Left ventricle myocardium superior (tissue), 1 donor: ENCODE data around the gene BCAM. TPM values are rescaled to one million over a fixed set of nuclear protein-coding genes. Genes with fewer than 3 reads are reported as not detected.

Experiments
- total RNA-seq: library from RNA; stranded (reverse); fragmentation: NEBNext Ultra II Directional; extraction: Animal tissue kit (Norgen Biotek cat#: 25700); gene quantifications from one replicate; pipeline ENCODE4 v1.2.1, GENCODE V29; 2021
- donor health status: DM: no; HTN: yes; CAD: no; lungs with severe emphysema.

BCAM gene
- total RNA-seq, 1 donor from 2014 or later, result 85.5 TPM

Other genes starting within 250 kb of the BCAM start
- gene IGSF23, start 195.5 kb upstream of the BCAM start, total RNA-seq, result not detected
- gene PVR, start 165.2 kb upstream of the BCAM start, total RNA-seq, result 40.7 TPM
- 4.2 TPM for gene CEACAM19, start 137.6 kb upstream of the BCAM start, total RNA-seq
- gene CEACAM16, start 110.0 kb upstream of the BCAM start, total RNA-seq, result not detected
- 14.5 TPM for gene BCL3, start 60.4 kb upstream of the BCAM start, total RNA-seq
- not detected for gene CBLC, start 31.2 kb upstream of the BCAM start, total RNA-seq
- gene NECTIN2, start 37.2 kb downstream of the BCAM start, total RNA-seq, result 35.4 TPM
- gene TOMM40, start 82.2 kb downstream of the BCAM start, total RNA-seq, result 49.8 TPM
- 18.9 TPM for gene APOE, start 96.7 kb downstream of the BCAM start, total RNA-seq
- gene APOC1, start 105.5 kb downstream of the BCAM start, total RNA-seq, result 1.7 TPM
- gene APOC4, start 133.1 kb downstream of the BCAM start, total RNA-seq, result not detected
- not detected for gene APOC2, start 136.9 kb downstream of the BCAM start, total RNA-seq
- 97.6 TPM for gene CLPTM1, start 146.3 kb downstream of the BCAM start, total RNA-seq
- gene RELB, start 192.4 kb downstream of the BCAM start, total RNA-seq, result 3.5 TPM
- gene CLASRP, start 229.9 kb downstream of the BCAM start, total RNA-seq, result 33.9 TPM